Smooth muscle cell (in vitro differentiated cells): Measurements from ENCODE around the gene STYX. TPM values are rescaled to one million over a fixed set of nuclear protein-coding genes. Genes with fewer than 3 reads are reported as not detected.
"Not testable (repeated sequence)": the region's sequence is repeated elsewhere in the genome, so short reads cannot be mapped to it uniquely, and the experiment has no call there.

Source experiments
- DNase-seq: peaks from one replicate; lab custom pipeline; 2025; ENCODE audit not compliant: unreplicated experiment; lab: John Stamatoyannopoulos, UW
- H2AFZ ChIP-seq: fragments of 200-600 bp; sonication (generic); 2 replicates; pipeline ENCODE4 v1.6.0; 2016; ENCODE audit warnings: antibody characterized with exemption, low read depth, mild to moderate bottlenecking
- H3F3A ChIP-seq: fragments of 200-600 bp; sonication (generic); 2 replicates; pipeline ENCODE4 v1.6.0; 2017; ENCODE audit warnings: antibody characterized with exemption, low read depth
- H3K27ac ChIP-seq: fragments of 200-600 bp; sonication (generic); 2 replicates; pipeline ENCODE4 v1.5.1; 2016; ENCODE audit warnings: low read depth, mild to moderate bottlenecking
- H3K27me3 ChIP-seq: fragments of 200-600 bp; sonication (generic); 2 replicates; pipeline ENCODE4 v1.6.1; 2016; ENCODE audit warnings: low read depth, mild to moderate bottlenecking
- H3K36me3 ChIP-seq: fragments of 200-600 bp; sonication (generic); 2 replicates; pipeline ENCODE4 v1.5.1; 2016; ENCODE audit warnings: low read depth
- H3K4me1 ChIP-seq: fragments of 200-600 bp; sonication (generic); 2 replicates; pipeline ENCODE4 v1.5.1; 2016; ENCODE audit warnings: low read depth
- H3K4me2 ChIP-seq: fragments of 200-600 bp; sonication (generic); 2 replicates; pipeline ENCODE4 v1.6.0; 2016; ENCODE audit warnings: mild to moderate bottlenecking
- H3K4me3 ChIP-seq: fragments of 200-600 bp; sonication (generic); 2 replicates; pipeline ENCODE4 v1.5.1; 2016; ENCODE audit warnings: mild to moderate bottlenecking
- H3K79me2 ChIP-seq: fragments of 200-600 bp; sonication (generic); 2 replicates; pipeline ENCODE4 v1.6.0; 2016; ENCODE audit warnings: low read depth, mild to moderate bottlenecking
- H3K9ac ChIP-seq: fragments of 200-600 bp; sonication (generic); 2 replicates; pipeline ENCODE4 v1.6.0; 2016; ENCODE audit warnings: low read depth
- H3K9me3 ChIP-seq: fragments of 200-600 bp; sonication (generic); replicated peaks from 2 replicates; pipeline ENCODE4 v1.5.1; 2016; ENCODE audit warnings: low read depth
- H4K20me1 ChIP-seq: fragments of 200-600 bp; sonication (generic); 2 replicates; pipeline ENCODE4 v1.6.0; 2016; ENCODE audit warnings: low read depth
- CTCF ChIP-seq: fragments of 200-600 bp; sonication (generic); IDR thresholded peaks from 2 replicates; pipeline ENCODE4 v1.5.1; 2017; ENCODE audit warnings: borderline replicate concordance, mild to moderate bottlenecking, antibody characterized with exemption; ENCODE audit not compliant: insufficient read depth, poor library complexity, severe bottlenecking
- WGBS: methylation state at CpG from one replicate; pipeline ENCODE4 v1.1.7; 2016; ENCODE audit warnings: low lambda C conversion rate; 5-methylcytosine and 5-hydroxymethylcytosine counted together
- polyA plus RNA-seq: library from polyadenylated mRNA; unstranded; fragments of >200 nt; fragmentation: Nextera tagmentation; extraction: Ambion mirVana; gene quantifications from 2 replicates; pipeline ENCODE4 v1.2.1, GENCODE V29; 2016
- total RNA-seq: library from RNA; depleted of rRNA; stranded (reverse); fragments of >200 nt; gene quantifications from 2 replicates; pipeline ENCODE4 v1.2.3, GENCODE V29; 2014

Gene STYX
- total and polyA plus RNA-seq, 2 experiments from 2014 or later, result 8.5 to 17.9 TPM

DNA sequence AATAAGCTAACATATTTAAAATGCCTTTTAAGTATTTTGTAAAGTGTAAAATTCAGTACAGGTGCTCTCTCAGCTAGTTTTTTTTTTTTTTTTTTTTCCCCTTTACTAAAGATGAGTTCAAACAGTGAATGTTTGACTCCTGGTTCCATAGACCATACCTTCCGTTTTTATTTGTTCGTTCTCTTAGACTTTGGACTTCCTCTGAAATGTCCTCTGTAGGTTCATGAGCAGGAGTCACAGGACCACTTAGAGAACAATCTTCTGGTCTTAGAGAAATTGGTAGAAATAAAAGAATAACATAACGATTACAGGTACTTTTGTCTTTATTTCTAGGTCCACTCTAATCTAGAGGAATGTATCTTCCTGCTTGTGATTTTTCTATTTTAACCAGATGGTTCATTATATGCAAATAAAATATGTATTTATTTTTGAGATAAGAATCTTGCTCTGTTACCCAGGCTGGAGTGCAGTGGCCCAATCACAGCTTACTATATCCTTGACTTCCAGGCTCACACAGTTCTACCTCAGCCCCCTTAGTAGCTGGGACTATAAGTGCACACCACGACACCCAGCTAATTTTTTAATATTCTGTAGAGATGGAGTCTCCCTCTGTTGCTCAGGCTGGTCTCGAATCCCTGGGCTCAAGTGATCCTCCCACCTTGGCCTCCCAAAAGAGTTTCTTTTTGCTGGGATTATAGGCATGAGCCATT is 25.8 kb downstream of the STYX start:
- Histone ChIP-seq H3K9ac (no peak overlapping the region), H3K4me2 (no peak overlapping the region), H3K4me3 (no peak overlapping the region), H3K9me3 (no peaks in the 10 kb centered on the region), H3K4me1 (no peaks in the 10 kb centered on the region), H2AFZ (no peak overlapping the region), H3K27ac (no peak overlapping the region), H4K20me1 (no peaks in the 10 kb centered on the region), H3K79me2 (no peaks in the 10 kb centered on the region), H3K27me3 (no peaks in the 10 kb centered on the region), H3K36me3 (peaks cover 21% of the 10 kb centered on the region), H3F3A (no peaks in the 10 kb centered on the region)
- TF ChIP-seq CTCF, result no peak
- no peak for DNase-seq
- WGBS, result 92% methylated on average over 5 of the region's 5 CpGs

DNA sequence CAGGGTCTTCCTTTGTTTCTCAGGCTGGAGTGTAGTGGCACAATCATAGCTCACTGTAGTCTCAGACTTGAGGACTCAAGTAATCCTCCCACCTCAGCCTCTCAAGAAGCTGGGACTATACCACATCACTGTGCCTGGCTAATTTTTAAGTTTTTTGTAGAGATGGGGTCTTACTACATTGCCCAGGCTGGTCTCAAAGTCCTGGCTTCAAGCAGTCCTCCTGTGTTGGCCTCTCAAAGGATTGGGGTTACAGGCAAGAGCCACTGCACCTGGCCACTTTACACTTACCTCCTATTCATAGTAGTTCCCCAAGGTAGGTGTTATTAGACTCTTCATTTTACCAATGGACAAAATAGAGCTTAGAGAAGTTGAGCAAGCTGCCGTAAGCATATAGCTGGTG is 29.2 kb downstream of the STYX start:
- WGBS, result 97% methylated on average over 1 of the region's 1 CpG
- no peak for TF ChIP-seq CTCF
- no peak for DNase-seq

DNA sequence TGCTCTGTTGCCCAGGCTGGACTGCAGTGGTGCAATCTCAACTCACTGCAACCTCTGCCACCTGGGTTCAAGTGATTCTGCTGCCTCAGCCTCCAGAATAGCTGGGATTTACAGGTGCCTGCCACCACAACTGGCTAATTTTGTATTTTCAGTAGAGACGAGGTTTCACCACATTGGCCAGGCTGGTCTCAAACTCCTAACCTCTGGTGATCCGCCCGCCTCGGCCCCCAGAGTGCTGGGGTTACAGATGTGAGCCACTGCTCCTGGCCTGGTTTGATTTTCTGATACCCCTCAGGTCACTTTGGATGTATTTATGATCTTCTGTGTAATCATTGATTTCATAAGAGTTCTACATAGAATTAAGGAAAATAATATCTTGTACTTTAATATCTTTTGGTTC is 33.0 kb downstream of the STYX start:
- H3K4me3 ChIP-seq, H3K79me2 ChIP-seq, H3K4me2 ChIP-seq, H3K9ac ChIP-seq, H3K27ac ChIP-seq, DNase-seq, H3F3A ChIP-seq, H2AFZ ChIP-seq, H4K20me1 ChIP-seq, H3K36me3 ChIP-seq, H3K27me3 ChIP-seq, H3K4me1 ChIP-seq, H3K9me3 ChIP-seq: not testable (repeated sequence)
- 100% methylated on average over 4 of the region's 4 CpGs for WGBS

More for the DNA sequence above, 29.2 kb downstream of the STYX start:
- Histone ChIP-seq H3K9ac (no peak overlapping the region), H3K4me2 (no peak overlapping the region), H3K4me3 (no peak overlapping the region), H3K27ac (no peak overlapping the region), H3K9me3 (no peaks in the 10 kb centered on the region), H4K20me1 (no peaks in the 10 kb centered on the region), H3K27me3 (no peaks in the 10 kb centered on the region), H3K36me3 (peaks cover 21% of the 10 kb centered on the region), H3F3A (no peaks in the 10 kb centered on the region), H3K79me2 (no peaks in the 10 kb centered on the region), H3K4me1 (no peaks in the 10 kb centered on the region), H2AFZ (no peak overlapping the region)

- Histone ChIP-seq H3F3A (no peaks in the 10 kb centered on the region), H3K79me2 (no peaks in the 10 kb centered on the region), H4K20me1 (no peaks in the 10 kb centered on the region), H3K4me3 (no peak overlapping the region), H3K36me3 (peaks cover 19% of the 10 kb centered on the region), H3K27me3 (no peaks in the 10 kb centered on the region), H3K9ac (no peak overlapping the region), H3K4me2 (no peak overlapping the region), H3K9me3 (no peaks in the 10 kb centered on the region), H3K27ac (no peak overlapping the region), H2AFZ (no peak overlapping the region), H3K4me1 (no peaks in the 10 kb centered on the region)
- 97% methylated on average over 3 of the region's 3 CpGs for WGBS
- no peak for DNase-seq
- no peak for TF ChIP-seq CTCF
Measured at GRCh38 chr14:52767058-52767833, 37.3 kb downstream of the STYX start.
